Esophagus mucosa (tissue), 1 donor: ENCODE results near the gene YWHAQ. TPM values are rescaled to one million over a fixed set of nuclear protein-coding genes. Genes with fewer than 3 reads are reported as not detected.
"Not testable (repeated sequence)": the region's sequence is repeated elsewhere in the genome, so short reads cannot be mapped to it uniquely, and the experiment has no call there.

Experiments used
- ATAC-seq: fragments of 200-7000 bp; cut with Tn5 transposase; one replicate; pipeline ENCODE4 v1.9.1; 2020
- total RNA-seq: library from RNA; stranded (reverse); gene quantifications from one replicate; pipeline ENCODE4 v1.2.4, GENCODE V29; 2023
- donor health status: DM: yes; HTN: yes; CAD: no.

YWHAQ gene
- total RNA-seq, 1 donor from 2014 or later: 392 TPM

DNA sequence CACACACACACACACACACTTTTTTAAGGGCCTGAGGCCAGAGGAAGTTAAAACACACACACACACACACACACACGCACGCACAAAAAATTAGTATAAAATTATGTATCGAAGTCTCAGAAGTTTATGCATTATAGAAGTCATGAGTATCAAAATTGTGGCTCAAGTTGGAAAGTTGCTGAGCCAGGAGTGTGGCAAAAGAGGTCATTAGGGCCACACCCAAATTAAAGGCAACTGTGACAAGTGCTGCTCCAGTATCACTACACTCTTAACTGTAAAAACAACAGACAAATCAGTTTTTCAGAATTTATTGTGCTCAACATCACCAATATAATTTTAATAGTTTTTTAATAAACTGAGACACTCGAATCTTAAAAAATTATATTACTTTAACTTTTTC is 36.9 kb downstream of the YWHAQ start:
- ATAC-seq: peak; percentile 41

DNA sequence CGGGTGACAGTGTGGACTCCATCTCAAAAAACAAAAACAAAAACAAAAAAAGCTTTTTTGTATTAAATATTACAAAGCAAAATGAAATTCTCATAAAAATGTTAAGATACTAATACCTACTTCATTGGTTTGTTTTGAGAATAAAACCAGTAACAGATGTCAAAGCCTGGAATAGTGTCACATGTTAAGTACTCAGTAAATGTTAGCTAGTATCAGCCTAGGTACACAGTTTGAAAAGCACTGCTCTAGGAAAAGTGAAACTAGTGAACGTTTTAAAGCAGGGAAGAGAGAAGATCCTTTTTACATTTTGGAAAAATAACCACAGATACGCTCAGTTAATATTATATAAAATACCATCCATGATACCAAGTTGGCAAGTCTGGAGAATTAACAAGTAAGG is 38.1 kb downstream of the YWHAQ start:
- no peak for ATAC-seq

DNA sequence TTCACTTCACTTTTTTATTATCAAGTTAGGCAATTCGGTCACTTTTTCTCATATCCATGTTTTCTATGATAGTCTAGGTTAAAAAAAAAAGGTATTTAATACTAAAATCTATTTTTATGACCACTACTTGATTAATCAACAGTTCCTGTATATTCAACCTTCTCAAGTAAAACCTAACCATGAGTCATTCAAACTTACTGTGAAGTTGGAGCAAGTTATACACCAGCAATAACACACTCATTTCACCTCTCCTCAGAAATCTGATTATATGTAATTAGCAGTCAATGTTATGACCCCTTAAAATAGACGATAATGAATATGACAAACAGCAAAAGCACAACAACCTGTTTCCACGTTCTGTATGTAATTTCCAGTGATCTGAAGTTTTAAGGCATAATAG is 40.2 kb downstream of the YWHAQ start:
- ATAC-seq: no peak

DNA sequence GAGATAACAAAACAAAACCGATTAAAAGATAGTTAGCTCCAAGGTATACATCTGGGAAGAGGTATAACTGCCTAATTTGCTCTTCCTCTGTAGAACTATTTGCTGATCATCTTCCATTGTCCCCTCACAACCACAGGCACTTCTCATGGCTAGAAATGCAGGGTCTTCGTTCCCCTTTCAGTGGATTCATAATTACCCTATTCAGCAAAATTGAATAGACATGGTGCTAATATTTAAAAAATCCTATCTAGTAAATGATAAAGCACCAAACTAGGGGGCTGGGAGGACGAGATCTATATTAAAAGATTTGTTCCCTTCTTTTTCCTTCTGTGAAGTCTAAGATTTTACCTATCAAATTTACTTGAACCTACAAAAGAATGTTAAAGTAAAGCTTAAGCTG is 44.3 kb downstream of the YWHAQ start:
- ATAC-seq: no peak

DNA sequence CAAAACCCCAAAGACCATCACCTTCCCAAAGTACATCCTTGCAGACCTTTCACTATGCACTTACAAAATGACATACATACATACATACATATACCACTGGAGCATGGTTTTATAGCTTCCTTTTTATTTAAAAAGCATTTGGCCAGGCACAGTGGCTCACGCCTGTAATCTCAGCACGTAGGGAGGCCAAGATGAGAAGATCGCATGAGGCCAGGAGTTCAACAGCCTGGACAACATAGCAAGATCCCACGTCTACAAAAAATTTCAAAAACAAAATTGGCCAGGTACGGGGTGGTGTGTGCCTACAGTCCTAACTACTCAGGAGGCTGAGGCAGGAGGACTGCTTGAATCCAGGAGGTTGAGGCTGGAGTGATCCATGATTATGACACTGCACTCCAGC is 45.3 kb downstream of the YWHAQ start:
- ATAC-seq: no peak

DNA sequence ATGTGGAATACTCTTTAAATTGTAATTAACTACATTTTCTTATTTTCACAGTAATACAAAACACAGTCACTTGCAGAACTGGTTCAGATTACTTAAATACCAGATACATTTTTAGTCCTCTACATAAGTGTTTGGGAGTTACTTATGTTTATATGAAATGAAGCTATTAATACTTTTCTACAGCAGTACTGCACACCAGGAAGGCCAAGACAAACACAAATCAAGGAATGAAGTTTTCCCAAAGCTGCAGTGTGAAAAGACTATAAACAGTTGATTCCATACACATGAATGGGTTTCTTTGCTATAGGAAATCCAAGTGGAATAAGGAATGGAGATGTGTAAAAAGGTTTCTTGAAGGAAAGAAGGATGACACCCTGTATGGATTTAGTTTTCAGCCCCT is 45.9 kb downstream of the YWHAQ start:
- ATAC-seq: not testable (repeated sequence)

DNA sequence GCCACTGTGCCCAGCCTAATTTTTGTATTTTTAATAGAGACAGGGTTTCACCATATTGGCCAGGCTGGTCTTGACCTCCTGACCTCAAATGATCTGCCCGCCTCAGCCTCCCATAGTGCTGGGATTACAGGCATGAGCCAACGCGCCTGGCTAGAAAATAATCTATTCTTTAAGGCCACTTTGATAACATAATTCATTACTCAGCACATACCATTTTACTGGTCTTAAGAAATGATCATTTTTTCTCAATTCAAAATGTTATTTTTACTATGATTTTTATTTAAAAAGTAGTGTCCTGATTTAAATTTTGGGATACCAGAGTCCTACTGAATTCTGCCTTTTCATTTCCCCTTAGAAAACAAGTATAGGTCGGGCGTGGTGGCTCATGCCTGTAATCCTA is 48.2 kb downstream of the YWHAQ start:
- ATAC-seq: no peak

DNA sequence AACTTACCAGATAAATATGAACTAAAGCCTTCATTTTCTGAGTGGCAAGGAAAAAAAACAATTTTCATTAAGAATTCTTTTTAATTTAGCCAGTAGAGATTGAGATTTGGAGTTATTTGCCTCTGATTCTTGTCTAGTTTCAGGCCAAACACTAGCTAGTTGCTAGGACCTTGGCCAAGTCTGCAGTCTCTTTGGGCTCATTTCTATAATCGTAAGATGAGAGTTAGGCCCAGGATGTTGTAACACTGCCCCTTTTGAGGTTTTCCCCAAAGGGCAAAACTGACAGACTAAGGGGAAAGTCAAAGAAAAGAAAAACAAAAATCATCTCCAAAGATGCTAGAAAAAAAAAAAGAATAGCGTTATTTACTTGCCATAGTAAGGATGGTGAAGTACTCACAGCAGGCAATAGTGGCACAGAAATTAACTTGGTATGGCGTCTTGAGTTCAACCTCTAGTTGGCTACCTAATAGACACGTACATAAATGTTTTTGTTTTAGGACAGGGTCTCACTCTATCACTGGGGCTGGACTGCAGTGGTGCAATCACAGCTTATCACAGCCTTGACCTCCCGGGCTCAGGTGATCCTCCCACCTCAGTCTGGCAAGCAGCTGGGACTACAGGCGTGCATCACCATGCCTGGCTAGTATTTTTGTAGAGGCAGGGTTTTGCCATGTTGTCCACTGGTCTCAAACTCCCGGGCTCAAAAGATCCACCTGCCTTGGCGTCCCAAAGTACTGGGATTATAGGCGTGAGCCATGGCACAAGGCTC is 52.1 kb downstream of the YWHAQ start:
- peak; percentile 10 for ATAC-seq

DNA sequence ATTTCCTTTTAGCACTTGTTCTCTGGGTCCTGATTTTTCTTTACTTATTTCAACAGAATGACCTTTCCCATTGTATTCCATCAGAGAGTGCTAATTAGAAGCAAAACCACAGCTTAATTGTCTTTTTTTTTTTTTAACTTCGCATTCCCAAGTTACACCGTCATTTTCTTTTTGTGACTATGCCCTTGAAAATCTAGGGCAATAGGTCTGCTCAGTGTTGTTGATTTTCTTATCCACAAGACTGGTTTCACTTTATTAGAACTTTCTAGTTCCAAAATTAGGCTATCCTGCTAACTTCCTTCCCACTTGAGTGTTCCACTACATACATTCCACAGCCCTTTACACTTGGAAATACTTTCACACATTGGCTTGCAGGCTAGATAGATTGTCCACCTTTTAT is 56.5 kb downstream of the YWHAQ start:
- no peak for ATAC-seq

DNA sequence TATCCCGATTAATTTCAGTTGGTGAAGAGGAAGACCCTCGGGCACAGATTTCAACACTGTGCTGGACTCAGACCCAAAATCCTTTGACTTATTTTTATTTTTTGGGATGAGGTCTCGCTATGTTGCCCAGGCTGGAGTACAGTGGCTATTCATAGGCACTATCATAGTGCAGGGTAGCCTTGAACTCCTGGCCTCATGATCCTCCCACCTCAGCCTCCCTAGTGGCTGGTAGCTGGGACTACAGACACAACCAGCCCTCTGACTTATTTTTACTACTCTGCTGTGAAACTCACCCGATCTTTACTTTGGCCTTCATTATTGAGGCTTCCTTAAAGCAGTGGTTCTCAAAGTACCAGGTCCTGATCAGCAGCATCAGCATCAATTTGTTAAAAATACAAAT is 57.0 kb downstream of the YWHAQ start:
- no peak for ATAC-seq

DNA sequence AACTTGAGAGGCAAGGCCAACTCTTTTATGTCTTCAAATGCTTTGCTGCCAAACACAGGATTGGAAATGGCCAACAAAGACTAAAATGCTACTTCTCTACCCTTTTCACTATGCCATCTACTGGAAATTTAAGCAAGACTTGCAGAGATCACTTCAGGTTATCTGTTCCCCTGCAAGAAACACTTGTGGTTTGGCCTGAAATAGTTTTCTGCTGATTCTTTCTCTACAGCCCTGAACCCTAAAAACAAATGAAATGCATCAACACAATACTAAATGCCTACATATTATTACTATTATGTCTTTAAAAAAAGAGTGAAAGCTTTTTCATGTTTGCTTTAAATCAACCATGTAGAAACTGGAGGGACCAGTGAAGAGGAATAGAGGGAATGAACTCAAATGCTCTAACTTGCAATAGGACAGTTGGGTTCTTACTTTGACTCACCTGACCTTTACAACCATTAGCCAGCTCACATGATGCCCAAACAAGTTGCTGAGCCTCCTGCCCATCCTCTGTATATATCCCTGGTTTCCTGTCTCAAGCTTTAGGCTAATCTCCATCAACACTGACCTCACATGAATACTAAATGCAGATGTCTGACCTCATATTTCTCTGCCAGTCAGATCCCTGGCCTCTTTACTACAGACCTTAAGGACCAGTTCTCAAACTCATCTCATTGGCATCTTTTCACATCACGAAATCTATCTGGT is 57.6 kb downstream of the YWHAQ start:
- ATAC-seq: peak; percentile 40

DNA sequence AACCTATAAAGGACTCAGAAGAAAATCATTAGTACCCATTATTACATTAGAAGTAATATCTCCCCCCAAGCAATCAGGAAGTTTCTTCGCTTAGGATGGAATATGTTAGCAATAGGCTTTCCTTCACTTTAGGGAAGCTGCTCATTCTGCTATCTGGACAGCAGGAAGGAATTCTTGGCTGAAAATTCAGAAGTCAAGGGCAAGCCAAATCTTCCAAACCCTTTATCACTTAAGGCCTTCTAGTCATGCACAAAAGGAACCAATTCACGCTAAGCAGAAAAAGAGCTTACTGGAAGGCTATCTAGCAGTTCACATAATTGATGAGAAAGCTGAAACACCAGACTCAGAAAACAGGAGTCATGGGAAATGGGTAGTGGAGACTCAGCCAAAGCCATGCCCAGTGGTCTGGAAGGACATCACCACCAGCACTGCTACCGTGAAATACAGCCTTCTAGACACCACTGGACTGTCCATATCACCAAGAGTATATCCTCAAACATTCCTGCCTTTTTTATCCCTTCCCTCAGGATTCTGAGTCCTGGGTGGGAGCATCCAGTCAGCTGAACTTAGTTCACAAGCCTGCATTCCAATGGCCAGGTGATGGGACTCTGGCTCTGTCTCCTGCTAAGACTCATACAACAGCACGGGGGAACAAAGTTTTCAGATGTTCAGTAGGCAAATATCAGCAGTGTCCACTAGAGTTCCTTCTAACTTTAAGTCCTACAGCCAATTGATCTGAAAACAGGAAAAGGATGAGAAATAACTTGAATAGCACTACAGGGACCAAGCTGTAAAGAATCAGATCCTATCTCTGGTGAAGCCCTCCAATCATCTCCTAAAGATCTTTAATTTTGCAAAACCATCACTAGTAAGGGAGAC is 60.4 kb downstream of the YWHAQ start:
- no peak for ATAC-seq

DNA sequence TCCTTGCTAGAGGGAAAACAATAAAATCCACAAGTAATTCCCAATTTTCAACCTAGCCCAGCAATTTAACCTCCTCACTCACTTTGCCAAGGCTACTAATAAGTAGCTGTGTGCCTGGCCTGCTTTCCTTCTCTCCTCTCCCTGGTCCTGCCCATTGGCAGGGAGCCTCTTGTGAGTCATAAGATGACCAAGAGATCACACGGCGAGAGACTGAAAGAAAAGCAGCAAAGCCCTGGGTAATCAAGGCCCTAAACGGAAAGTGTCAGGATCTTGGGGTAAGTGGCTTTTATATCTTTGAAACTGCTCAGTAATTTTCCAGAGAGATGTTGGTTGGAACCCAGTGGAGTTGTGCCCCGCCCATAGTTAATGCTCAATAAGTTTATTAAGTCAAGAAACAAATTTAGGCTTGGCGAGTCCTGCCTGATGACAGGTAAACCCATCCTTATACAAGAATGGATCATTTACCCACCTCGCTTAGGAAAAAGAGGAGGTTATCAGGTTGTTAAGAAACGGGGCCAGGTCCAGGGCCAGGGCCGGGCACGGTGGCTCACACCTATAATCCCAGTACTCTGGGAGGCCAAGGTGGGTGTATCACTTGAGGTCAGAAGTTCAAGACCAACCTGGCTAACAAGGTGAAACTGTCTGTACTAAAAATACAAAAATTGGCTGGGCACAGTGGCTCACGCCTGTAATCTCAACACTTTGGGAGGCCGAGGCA is 65.2 kb downstream of the YWHAQ start:
- peak; percentile 95 for ATAC-seq

DNA sequence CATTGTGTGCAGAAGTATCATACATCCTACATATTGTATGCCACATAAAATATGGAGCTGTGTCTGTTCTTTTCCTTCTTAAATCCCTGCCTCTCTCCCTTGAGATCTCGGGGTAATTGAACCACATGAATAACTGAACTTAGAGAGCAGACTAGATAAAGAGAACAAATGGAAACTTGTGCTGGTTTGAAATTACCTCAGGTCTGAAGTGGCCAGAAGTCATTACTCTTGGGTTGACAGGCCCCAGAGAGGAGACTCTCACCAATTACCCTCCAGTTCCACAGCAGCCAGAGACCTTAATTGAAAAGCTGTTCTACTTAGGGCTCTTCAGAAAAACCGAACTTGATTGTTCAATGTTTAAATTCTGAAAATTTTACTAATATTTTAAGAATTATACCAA is 70.2 kb downstream of the YWHAQ start:
- ATAC-seq: no peak

DNA sequence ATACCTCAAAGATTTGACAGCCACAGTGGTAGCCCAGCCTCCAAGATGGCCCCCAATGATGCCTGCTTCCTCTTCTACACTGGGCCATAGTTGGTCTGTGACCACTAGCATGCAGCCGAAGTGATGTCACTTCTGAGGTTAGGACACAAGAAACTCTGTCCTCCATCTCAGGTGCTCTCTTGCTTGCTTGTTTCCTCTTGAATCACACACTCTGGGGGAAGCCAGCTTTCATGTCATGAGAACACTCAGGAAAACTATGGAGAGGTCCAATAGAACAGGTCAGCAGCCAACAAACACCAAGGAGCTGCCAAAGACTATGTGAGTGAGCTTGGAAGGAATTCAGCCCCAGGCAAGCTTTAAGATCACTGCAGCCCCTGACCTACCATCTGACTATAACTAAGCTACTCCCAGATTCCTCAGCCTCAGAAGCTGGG is 71.8 kb downstream of the YWHAQ start:
- no peak for ATAC-seq

DNA sequence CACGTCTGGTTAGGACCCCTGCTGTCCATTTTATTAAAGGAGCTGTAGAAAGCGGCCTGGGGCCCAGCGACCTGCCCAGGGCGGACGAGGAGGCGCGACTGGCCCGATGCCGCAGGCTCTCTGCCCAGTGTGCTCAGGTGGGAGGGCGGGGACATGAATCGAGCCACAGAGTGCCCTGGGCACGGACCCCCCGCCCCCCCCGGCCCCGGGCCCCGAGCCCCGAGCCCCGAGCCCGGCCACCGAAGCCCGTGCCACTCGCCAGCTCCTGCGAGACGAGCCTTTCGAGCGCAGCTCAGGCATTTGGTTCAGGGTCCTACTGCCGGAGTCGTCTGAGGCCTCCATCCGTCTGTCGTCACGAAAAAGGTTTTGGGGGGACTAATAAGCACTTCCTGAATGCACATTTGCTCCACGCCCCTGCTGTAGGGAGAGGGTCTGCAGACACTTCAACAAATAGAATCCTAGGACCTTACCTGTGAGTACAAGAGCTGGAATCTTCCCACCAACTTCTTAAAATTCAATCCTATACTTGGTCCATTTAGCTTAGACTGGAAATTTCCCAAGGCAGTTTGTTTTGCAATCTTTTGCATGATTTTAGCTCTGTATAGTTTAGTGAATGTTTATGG is 74.6 kb downstream of the YWHAQ start:
- peak; percentile 56 for ATAC-seq

DNA sequence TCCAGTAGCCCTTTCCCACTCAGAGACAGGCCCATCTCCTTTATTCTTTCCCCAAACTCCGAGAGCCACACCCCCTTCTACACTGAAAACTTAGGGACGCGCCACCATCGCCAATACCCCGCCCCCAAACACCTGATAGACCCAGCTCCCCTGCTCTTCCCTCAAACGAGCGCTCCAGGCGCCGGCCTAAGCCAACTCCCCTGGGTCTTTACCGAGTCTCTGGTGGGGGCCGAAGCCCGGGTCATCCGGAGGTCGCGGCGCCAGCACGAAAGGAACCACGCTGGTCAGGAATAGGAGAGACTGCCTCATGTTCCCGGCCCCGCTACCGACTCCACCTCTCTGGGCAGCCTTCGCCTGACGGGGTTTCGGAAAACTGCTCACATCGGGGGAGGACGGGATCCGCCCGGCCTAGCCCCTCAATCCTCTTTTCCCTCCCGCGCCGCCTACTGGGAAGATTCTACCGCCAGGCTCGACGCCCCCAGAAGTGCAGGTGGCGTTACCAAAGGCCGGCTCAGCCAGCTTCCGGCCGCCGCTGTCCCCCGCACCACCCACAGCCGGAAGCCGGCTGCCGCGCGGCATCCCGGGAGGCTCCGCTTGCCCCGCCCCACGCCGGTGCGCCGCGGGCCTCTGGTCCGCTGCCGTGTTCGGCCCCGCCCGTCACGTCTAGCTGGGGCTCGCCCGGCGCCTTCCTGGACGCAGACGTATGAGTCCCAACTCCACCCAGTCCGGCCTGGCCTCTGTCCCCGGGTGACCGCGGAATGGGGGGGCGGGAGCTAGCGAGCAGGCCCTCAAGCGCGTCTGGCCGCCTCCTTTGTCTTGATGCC is 75.3 kb downstream of the YWHAQ start, which contains the start of gene ADAM17:
ADAM17 (minus strand) TSS at position 534 of the 824 bp plus-strand sequence; CDS start at position 309, 225 bp downstream.
- peak; percentile 97 for ATAC-seq

DNA sequence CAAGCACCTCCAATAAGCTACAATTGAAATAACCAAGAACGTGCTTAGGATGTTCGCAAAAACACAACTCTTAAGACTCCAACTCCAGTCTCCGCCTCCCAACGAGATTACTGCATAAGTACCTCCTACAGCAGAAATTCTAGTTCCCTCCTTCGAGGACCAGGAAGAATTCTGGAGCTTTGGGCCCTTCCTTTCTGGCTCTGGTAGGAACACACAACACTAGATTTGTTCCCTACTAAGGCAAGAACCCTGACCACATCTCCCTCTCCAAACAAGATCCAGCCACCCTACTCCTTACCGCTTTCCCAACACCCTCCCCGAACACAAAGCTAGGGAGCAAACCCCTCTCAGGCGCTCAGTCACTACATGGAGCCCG is 75.9 kb downstream of the YWHAQ start:
- ATAC-seq: peak; percentile 24

DNA sequence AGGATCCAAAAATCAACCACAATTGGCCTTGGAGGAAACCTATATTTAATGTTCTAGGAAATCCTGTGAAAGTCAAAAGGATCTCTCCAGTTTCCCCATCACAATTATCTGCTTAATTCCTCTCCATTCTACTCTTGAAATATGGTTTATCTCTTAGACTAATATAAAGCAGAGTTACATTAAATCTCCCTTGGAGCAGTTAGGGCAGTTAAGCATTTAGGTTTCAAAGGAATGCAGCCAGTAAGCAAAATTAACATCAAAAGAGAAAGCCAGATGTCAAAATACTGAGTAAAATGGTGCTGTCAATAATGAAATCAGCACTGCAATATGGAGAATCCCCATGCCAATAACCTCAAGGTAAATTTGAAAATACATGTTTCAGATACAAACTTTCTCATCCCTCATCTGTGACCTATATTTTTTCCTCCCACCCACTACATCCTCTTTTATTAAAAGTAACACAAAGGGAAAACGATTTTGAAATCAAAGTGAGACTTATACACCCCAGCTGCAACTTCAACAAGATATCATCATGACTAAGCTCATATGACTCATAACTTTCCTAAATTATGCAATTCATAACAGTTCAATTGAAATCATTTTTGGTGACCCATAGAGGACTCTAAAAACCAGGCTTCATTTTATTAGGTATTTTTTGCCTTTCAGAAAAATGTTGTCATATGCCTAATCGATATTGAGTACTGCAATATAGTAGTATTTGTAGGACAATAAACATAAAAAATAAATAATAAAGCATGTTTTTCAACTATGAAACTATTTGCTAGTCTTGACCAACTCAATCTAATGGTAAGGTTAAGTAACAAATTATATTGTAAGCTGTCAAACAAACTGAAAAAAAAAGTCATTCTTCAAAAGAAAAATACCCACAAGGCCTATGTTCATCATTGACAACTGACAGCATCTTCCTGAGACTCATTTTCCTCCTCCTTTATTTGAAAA is 78.3 kb downstream of the YWHAQ start:
- ATAC-seq: peak; percentile 22
